H54 (cell line): ENCODE measurements around the gene ZNF865.
"Not testable (repeated sequence)": the region's sequence is repeated elsewhere in the genome, so short reads cannot be mapped to it uniquely, and the experiment has no call there.

Experiments
- DNase-seq: peaks from one replicate; pipeline ENCODE4 v3.0.0; 2011; ENCODE audit warnings: low spot score, mixed read lengths; ENCODE audit not compliant: insufficient read length
- FAIRE-seq: peaks from 3 replicates; lab custom pipeline; 2011; peaks lifted over from hg19 to GRCh38; lab: Jason Lieb, UNC
- POLR2A ChIP-seq: IDR thresholded peaks from 2 replicates; pipeline ENCODE4 v1.6.1; 2011; ENCODE audit warnings: low read depth, mild to moderate bottlenecking, low read length

Gene ZNF865

GRCh38 chr19:55581145-55581822 lies 24.2 kb upstream of the ZNF865 start:
- FAIRE-seq = no peak
- no peak for TF ChIP-seq POLR2A
- no peak for DNase-seq

DNA sequence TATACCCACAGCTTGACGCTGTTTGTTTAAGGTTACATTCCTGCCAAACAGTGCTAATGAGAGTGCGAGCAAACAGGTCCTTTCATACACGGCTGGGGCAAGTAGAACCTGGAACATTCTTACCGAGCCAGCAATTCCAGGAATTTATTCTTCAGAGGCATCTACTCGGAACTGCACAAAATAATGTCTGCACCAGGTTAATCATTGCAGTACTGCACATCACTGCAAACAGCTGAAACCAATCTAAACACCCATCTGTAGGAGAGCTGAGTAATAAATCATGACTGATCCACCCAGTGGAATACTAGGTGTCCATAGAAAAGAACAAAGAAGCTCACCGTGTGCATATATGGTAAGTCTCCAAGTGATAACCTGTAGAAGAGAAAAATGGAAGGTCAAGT lies 23.6 kb upstream of the ZNF865 start:
- DNase-seq (no peak), FAIRE-seq (no peak)
- no peak for TF ChIP-seq POLR2A

DNA sequence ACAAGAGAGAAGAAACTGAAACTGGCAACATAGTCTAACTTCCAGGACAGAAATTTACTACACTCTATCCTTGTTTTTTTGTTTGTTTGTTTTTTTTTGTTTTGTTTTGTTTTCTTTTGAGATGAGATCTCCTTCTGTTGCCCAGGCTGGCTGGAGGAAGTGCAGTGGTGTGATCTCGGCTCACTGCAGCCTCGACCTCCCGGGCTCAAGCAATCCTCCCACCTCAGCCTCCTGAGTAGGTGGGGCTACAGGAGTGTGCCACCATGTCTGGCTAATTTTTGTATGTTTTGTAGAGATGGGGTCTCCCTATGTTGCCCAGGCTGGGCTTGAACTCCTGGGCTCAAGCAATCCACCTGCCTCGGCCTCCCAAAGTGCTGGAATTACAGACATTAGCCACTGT lies 23.2 kb upstream of the ZNF865 start:
- DNase-seq, FAIRE-seq: not testable (repeated sequence)

GRCh38 chr19:55583897-55584296 lies 21.6 kb upstream of the ZNF865 start:
- FAIRE-seq, DNase-seq: not testable (repeated sequence)

- no peak for FAIRE-seq
- TF ChIP-seq POLR2A = no peak
- no peak for DNase-seq
Measured at GRCh38 chr19:55584871-55585270, 20.6 kb upstream of the ZNF865 start.

DNA sequence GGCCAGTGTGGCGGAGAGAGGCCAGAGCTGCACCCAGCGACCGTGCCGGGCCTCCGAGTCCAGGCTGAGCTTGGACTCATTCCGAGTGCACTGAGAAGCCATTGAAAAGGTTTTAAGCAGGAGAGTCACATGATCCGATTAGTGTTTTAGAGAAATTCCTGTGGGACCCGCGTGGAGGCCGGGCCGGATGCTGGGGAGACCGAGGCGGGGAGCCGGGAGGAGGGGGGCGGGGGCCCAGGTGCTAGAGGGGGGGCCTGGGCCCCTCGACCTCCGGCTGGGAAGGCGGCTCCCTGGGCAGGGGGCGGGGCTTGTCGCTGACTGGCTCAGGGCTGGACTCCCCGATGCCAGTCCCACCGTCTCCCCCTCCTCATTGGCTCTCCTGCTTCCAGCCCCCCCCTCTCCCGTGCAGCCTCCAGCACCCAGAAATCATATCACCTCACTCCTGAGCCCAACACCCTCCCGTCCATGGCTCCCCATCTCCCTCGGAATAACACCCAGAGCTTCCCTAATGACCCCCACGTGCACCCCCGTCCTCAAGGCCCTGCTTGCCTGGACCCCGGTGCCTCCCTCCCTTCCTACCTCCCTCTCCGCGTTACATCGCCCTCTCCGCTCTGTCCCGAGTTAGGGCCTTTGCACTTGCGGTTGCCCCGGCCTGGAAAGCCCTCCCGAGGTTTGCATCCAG lies 19.6 kb upstream of the ZNF865 start:
- peak; percentile 97 for DNase-seq
- no peak for FAIRE-seq

DNA sequence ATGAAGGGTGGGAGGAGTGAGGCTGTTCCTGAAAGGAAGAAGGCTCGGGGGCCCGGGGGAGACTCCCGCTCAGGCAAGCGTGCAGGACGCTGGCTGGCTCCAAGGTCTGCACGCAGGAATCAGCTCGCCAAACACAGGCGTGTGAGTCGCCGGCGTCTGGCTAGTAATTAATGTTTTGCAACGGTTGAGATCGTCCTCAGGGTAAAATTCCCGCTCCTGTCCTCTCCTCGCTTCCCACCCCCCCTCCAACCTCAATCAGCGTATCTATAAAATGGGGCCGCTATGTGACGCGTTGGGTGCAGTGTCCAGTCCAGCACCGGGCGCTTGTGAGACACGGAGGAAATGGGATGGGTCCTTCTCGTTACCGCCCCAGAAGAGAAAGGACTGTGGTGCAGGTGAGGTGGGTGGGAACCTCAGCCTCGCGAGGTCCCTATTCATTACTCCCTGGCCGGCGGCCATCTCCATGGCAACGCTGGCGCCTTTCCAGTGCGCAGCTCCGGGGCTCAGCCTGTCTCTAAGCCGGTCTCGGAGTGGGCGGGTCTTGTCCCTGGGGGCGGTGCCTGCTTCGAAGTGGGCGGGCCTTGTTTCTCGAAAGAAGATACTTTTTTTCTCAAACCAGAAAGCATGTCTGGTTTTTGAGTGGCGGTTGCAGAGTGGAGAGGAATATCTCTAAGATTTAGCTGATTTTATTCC lies 18.3 kb upstream of the ZNF865 start:
- peak; percentile 99 for DNase-seq
- peak; percentile 20 for FAIRE-seq
- no peak for TF ChIP-seq POLR2A

More for the DNA sequence above, 19.6 kb upstream of the ZNF865 start:
- TF ChIP-seq POLR2A = 0 out of 2 replicates have a peak, but pooled peaks have one; percentile 22

- FAIRE-seq (no peak), DNase-seq (no peak)
- TF ChIP-seq POLR2A = no peak
Measured at GRCh38 chr19:55588738-55589137, 16.7 kb upstream of the ZNF865 start.

- TF ChIP-seq POLR2A = no peak
- DNase-seq = no peak
- FAIRE-seq = no peak
Measured at GRCh38 chr19:55590109-55590508, 15.3 kb upstream of the ZNF865 start.

GRCh38 chr19:55590617-55591016 lies 14.8 kb upstream of the ZNF865 start:
- FAIRE-seq (no peak), DNase-seq (no peak)
- no peak for TF ChIP-seq POLR2A

GRCh38 chr19:55591555-55591954 lies 13.9 kb upstream of the ZNF865 start:
- no peak for FAIRE-seq
- DNase-seq = no peak

GRCh38 chr19:55592391-55593090 lies 12.9 kb upstream of the ZNF865 start:
- no peak for FAIRE-seq
- no peak for TF ChIP-seq POLR2A

More at GRCh38 chr19:55591555-55591954, 13.9 kb upstream of the ZNF865 start:
- no peak for TF ChIP-seq POLR2A

GRCh38 chr19:55593096-55593772 lies 12.2 kb upstream of the ZNF865 start:
- DNase-seq (no peak), FAIRE-seq (no peak)
- no peak for TF ChIP-seq POLR2A

More at GRCh38 chr19:55592391-55593090, 12.9 kb upstream of the ZNF865 start:
- no peak for DNase-seq
